SK-N-SH (cell line): ENCODE data around the gene GPR18. TPM values are rescaled to one million over a fixed set of nuclear protein-coding genes. Genes with fewer than 3 reads are reported as not detected.
"Not testable (repeated sequence)": the region's sequence is repeated elsewhere in the genome, so short reads cannot be mapped to it uniquely, and the experiment has no call there.

ENCODE experiments used
- CTCF ChIA-PET: fragments of 300-600, 350-600 bp; formaldehyde crosslinking; extraction: SDS; loops from one replicate; lab custom pipeline; 2021; lab: Yijun Ruan, JAX
- POLR2A ChIA-PET: fragments of 350-600 bp; sonication (Branson Sonifier 250); formaldehyde crosslinking; extraction: SDS; loops from one replicate; lab custom pipeline; 2020; ENCODE audit warnings: antibody characterized with exemption, inconsistent platforms; lab: Yijun Ruan, JAX
- DNase-seq: peaks from one replicate; pipeline ENCODE4 v3.0.0; 2012
- H2AFZ ChIP-seq: fragments of 200-600 bp; sonication (generic); 2 replicates; pipeline ENCODE4 v1.8.1; 2016; ENCODE audit warnings: antibody characterized with exemption, mild to moderate bottlenecking, low read depth
- H3F3A ChIP-seq: fragments of 200-600 bp; sonication (generic); replicated peaks from 2 replicates; pipeline ENCODE3; 2016; ENCODE audit warnings: antibody characterized with exemption, mild to moderate bottlenecking; ENCODE audit not compliant: insufficient read depth
- H3K27ac ChIP-seq, 2 experiments: fragments of 200-500 bp in 1 of 2; fragments of 200-600 bp in 1 of 2; sonication (Bioruptor generic) in 1 of 2; sonication (generic), shearing (Covaris generic) in 1 of 2; 2 replicates each; pipeline versions ENCODE4 v1.5.1 to v1.6.1; 2014 to 2016; ENCODE audit warnings: low read depth in 2 of 2, inconsistent platforms in 1 of 2, low read length in 1 of 2, mild to moderate bottlenecking in 1 of 2, mixed read lengths in 1 of 2
- H3K27me3 ChIP-seq: fragments of 200-600 bp; sonication (generic), shearing (Covaris generic); 2 replicates; pipeline ENCODE4 v1.6.1; 2016; ENCODE audit warnings: mixed run types; ENCODE audit not compliant: insufficient read depth
- H3K36me3 ChIP-seq, 2 experiments: fragments of 200-500 bp in 1 of 2; fragments of 200-600 bp in 1 of 2; sonication (Bioruptor generic) in 1 of 2; sonication (generic) in 1 of 2; replicated peaks in 1 of 2; 2 replicates each; pipeline versions ENCODE3 to v1.5.1; 2014 to 2016; ENCODE audit warnings: low read length in 1 of 2, mild to moderate bottlenecking in 1 of 2; ENCODE audit not compliant: insufficient read depth in 2 of 2, control insufficient read depth in 1 of 2
- H3K4me1 ChIP-seq, 2 experiments: fragments of 200-500 bp in 1 of 2; fragments of 200-600 bp in 1 of 2; sonication (Bioruptor generic) in 1 of 2; sonication (generic), shearing (Covaris generic) in 1 of 2; 2 replicates each; pipeline versions ENCODE4 v1.5.1 to v1.6.1; 2014 to 2016; ENCODE audit warnings: low read depth in 1 of 2, low read length in 1 of 2, mixed run types in 1 of 2; ENCODE audit not compliant: insufficient read depth in 2 of 2, control insufficient read depth in 1 of 2
- H3K4me2 ChIP-seq: fragments of 200-600 bp; sonication (generic), shearing (Covaris generic); 2 replicates; pipeline ENCODE4 v1.6.1; 2017; ENCODE audit warnings: mixed run types
- H3K4me3 ChIP-seq, 2 experiments: fragments of 200-500 bp in 1 of 2; fragments of 200-600 bp in 1 of 2; sonication (Bioruptor generic) in 1 of 2; sonication (generic), shearing (Covaris generic) in 1 of 2; 2 replicates each; pipeline versions ENCODE4 v1.5.1 to v1.8.1; 2014 to 2016; ENCODE audit warnings: low read depth in 2 of 2, inconsistent platforms in 1 of 2, low read length in 1 of 2, mild to moderate bottlenecking in 1 of 2, mixed read lengths in 1 of 2, moderate library complexity in 1 of 2
- H3K79me2 ChIP-seq: fragments of 200-600 bp; sonication (generic); 2 replicates; pipeline ENCODE4 v1.8.1; 2017; ENCODE audit warnings: mild to moderate bottlenecking; ENCODE audit not compliant: insufficient read depth
- H3K9ac ChIP-seq: fragments of 200-600 bp; sonication (generic); 2 replicates; pipeline ENCODE4 v1.6.1; 2017; ENCODE audit warnings: mixed run types
- H3K9me2 ChIP-seq: fragments of 200-600 bp; sonication (generic); 2 replicates; pipeline ENCODE4 v1.6.1; 2017; ENCODE audit warnings: mixed run types
- H3K9me3 ChIP-seq: fragments of 200-600 bp; sonication (generic); 2 replicates; pipeline ENCODE4 v1.6.1; 2017; ENCODE audit warnings: mixed run types, mild to moderate bottlenecking, moderate library complexity
- H4K20me1 ChIP-seq: fragments of 200-600 bp; sonication (generic); 2 replicates; pipeline ENCODE4 v1.6.1; 2017; ENCODE audit warnings: mild to moderate bottlenecking, mixed run types; ENCODE audit not compliant: insufficient read depth
- CHD2 ChIP-seq: fragments of 150-350 bp; IDR thresholded peaks from 2 replicates; pipeline ENCODE4 v1.6.1; 2018; ENCODE audit warnings: low read length; ENCODE audit not compliant: partially characterized antibody
- EZH2phosphoT487 ChIP-seq: fragments of 200-600 bp; sonication (generic); IDR thresholded peaks from 2 replicates; pipeline ENCODE4 v1.6.1; 2017; ENCODE audit warnings: low read depth, mixed run types, mild to moderate bottlenecking, antibody characterized with exemption, moderate library complexity, borderline replicate concordance
- FOXJ3 ChIP-seq: sonication (generic); formaldehyde crosslinking; IDR thresholded peaks from 2 replicates; pipeline ENCODE4 v1.5.1; 2020; ENCODE audit warnings: mild to moderate bottlenecking, missing genetic modification reagents
- FOXM1 ChIP-seq: IDR thresholded peaks from 2 replicates; pipeline ENCODE4 v1.4.0; 2012; ENCODE audit warnings: low read depth, mild to moderate bottlenecking
- GABPA ChIP-seq: IDR thresholded peaks from 2 replicates; pipeline ENCODE4 v1.4.0; 2012; ENCODE audit warnings: low read depth, mild to moderate bottlenecking
- MEF2A ChIP-seq: IDR thresholded peaks from 2 replicates; pipeline ENCODE4 v1.4.0; 2012; ENCODE audit warnings: low read depth, borderline replicate concordance
- MXI1 ChIP-seq: IDR thresholded peaks from 2 replicates; pipeline ENCODE4 v1.6.1; 2012; ENCODE audit warnings: mild to moderate bottlenecking, low read depth, low read length, improper control_type of control experiment
- POLR2AphosphoS5 ChIP-seq: IDR thresholded peaks from 2 replicates; pipeline ENCODE4 v1.6.1; 2012; ENCODE audit warnings: low read depth, low read length
- RCOR1 ChIP-seq: fragments of 150-350 bp; IDR thresholded peaks from 2 replicates; pipeline ENCODE4 v1.6.1; 2017; ENCODE audit warnings: antibody characterized with exemption, low read length
- RXRA ChIP-seq: IDR thresholded peaks from 2 replicates; pipeline ENCODE4 v1.4.0; 2012; ENCODE audit warnings: low read depth, mild to moderate bottlenecking, borderline replicate concordance
- SIN3A ChIP-seq: IDR thresholded peaks from 2 replicates; pipeline ENCODE4 v1.6.1; 2012; ENCODE audit warnings: low read depth, mild to moderate bottlenecking, low read length, moderate library complexity, borderline replicate concordance
- SMC3 ChIP-seq: IDR thresholded peaks from 2 replicates; pipeline ENCODE4 v1.6.1; 2012; ENCODE audit warnings: low read depth, low read length, improper control_type of control experiment
- TCF12 ChIP-seq: IDR thresholded peaks from 2 replicates; pipeline ENCODE4 v1.4.0; 2012
- WGBS: methylation state at CpG from one replicate; pipeline ENCODE4 v1.1.6; 2017; ENCODE audit warnings: low lambda C conversion rate; 5-methylcytosine and 5-hydroxymethylcytosine counted together
- polyA plus RNA-seq, 3 experiments: library from polyadenylated mRNA; depleted of rRNA; stranded (reverse); fragments of >200 nt; gene quantifications; 2 replicates each; pipeline ENCODE4 v1.2.3, GENCODE V29; 2012
- TF ChIP-seq, protein P1 (sequence below): IDR thresholded peaks from 2 replicates; pipeline ENCODE4 v1.4.0; 2012; ENCODE audit warnings: low read depth, borderline replicate concordance
- TF ChIP-seq, protein P2 (sequence below): fragments of 150-350 bp; IDR thresholded peaks from 2 replicates; pipeline ENCODE4 v1.6.1; 2016; ENCODE audit warnings: mild to moderate bottlenecking, low read depth, low read length
- TF ChIP-seq, protein P3 (sequence below): fragments of 150-350 bp; IDR thresholded peaks from 2 replicates; pipeline ENCODE4 v1.6.1; 2017; ENCODE audit warnings: antibody characterized with exemption, low read length, low read depth, borderline replicate concordance
- TF ChIP-seq, protein P4 (sequence below): IDR thresholded peaks from 2 replicates; pipeline ENCODE4 v1.6.1; 2012; ENCODE audit warnings: mild to moderate bottlenecking, low read depth, low read length, moderate library complexity
- TF ChIP-seq, protein P5 (sequence below): IDR thresholded peaks from 2 replicates; pipeline ENCODE4 v1.4.0; 2012; ENCODE audit warnings: low read depth, borderline replicate concordance
- TF ChIP-seq, protein P6 (sequence below): IDR thresholded peaks from 2 replicates; pipeline ENCODE4 v1.4.0; 2012; ENCODE audit warnings: low read depth

The GPR18 gene
- polyA plus RNA-seq, 1 of the 3 experiments (the other 2 are of a cell fraction) = not detected

DNA sequence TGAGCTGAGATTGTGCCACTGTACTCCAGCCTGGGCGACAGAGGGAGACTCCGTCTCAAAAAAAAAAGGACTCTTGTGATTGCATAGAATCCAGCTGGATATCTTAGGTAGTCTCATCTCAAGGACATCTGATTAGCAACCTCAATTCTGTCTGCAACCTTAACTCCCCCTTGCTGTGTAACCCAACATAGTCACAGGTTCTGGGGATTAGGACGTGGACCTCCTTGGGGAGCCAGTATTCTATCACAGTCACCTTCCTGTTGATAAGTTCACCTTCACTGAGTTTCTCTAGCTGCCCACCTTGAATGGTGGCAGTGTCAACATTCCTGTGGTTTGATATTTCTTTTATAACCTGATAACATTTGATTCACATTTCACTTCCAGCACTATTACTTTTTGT lies 27.2 kb downstream of the GPR18 start:
- H3K27ac ChIP-seq = no peak overlapping the region
- H3K4me3 ChIP-seq = no peak overlapping the region
- H3K9me2 ChIP-seq = no peaks in the 10 kb centered on the region
- 93% methylated on average over 3 of the region's 3 CpGs for WGBS
- TF ChIP-seq RXRA (no peak), CHD2 (no peak), SMC3 (no peak), FOXJ3 (CRISPR knock-in tag) (no peak), RCOR1 (no peak), SIN3A (no peak), TCF12 (no peak), FOXM1 (no peak), POLR2AphosphoS5 (no peak), EZH2phosphoT487 (no peak), MXI1 (no peak), GABPA (no peak), MEF2A (no peak)
- TF ChIP-seq, protein P1, sequence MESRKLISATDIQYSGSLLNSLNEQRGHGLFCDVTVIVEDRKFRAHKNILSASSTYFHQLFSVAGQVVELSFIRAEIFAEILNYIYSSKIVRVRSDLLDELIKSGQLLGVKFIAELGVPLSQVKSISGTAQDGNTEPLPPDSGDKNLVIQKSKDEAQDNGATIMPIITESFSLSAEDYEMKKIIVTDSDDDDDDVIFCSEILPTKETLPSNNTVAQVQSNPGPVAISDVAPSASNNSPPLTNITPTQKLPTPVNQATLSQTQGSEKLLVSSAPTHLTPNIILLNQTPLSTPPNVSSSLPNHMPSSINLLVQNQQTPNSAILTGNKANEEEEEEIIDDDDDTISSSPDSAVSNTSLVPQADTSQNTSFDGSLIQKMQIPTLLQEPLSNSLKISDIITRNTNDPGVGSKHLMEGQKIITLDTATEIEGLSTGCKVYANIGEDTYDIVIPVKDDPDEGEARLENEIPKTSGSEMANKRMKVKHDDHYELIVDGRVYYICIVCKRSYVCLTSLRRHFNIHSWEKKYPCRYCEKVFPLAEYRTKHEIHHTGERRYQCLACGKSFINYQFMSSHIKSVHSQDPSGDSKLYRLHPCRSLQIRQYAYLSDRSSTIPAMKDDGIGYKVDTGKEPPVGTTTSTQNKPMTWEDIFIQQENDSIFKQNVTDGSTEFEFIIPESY = no peak
- TF ChIP-seq, protein P2, sequence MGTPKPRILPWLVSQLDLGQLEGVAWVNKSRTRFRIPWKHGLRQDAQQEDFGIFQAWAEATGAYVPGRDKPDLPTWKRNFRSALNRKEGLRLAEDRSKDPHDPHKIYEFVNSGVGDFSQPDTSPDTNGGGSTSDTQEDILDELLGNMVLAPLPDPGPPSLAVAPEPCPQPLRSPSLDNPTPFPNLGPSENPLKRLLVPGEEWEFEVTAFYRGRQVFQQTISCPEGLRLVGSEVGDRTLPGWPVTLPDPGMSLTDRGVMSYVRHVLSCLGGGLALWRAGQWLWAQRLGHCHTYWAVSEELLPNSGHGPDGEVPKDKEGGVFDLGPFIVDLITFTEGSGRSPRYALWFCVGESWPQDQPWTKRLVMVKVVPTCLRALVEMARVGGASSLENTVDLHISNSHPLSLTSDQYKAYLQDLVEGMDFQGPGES = no peak
- TF ChIP-seq, protein P3, sequence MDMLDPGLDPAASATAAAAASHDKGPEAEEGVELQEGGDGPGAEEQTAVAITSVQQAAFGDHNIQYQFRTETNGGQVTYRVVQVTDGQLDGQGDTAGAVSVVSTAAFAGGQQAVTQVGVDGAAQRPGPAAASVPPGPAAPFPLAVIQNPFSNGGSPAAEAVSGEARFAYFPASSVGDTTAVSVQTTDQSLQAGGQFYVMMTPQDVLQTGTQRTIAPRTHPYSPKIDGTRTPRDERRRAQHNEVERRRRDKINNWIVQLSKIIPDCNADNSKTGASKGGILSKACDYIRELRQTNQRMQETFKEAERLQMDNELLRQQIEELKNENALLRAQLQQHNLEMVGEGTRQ = no peak
- TF ChIP-seq, protein P4, sequence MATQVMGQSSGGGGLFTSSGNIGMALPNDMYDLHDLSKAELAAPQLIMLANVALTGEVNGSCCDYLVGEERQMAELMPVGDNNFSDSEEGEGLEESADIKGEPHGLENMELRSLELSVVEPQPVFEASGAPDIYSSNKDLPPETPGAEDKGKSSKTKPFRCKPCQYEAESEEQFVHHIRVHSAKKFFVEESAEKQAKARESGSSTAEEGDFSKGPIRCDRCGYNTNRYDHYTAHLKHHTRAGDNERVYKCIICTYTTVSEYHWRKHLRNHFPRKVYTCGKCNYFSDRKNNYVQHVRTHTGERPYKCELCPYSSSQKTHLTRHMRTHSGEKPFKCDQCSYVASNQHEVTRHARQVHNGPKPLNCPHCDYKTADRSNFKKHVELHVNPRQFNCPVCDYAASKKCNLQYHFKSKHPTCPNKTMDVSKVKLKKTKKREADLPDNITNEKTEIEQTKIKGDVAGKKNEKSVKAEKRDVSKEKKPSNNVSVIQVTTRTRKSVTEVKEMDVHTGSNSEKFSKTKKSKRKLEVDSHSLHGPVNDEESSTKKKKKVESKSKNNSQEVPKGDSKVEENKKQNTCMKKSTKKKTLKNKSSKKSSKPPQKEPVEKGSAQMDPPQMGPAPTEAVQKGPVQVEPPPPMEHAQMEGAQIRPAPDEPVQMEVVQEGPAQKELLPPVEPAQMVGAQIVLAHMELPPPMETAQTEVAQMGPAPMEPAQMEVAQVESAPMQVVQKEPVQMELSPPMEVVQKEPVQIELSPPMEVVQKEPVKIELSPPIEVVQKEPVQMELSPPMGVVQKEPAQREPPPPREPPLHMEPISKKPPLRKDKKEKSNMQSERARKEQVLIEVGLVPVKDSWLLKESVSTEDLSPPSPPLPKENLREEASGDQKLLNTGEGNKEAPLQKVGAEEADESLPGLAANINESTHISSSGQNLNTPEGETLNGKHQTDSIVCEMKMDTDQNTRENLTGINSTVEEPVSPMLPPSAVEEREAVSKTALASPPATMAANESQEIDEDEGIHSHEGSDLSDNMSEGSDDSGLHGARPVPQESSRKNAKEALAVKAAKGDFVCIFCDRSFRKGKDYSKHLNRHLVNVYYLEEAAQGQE = no peak
- TF ChIP-seq, protein P5, sequence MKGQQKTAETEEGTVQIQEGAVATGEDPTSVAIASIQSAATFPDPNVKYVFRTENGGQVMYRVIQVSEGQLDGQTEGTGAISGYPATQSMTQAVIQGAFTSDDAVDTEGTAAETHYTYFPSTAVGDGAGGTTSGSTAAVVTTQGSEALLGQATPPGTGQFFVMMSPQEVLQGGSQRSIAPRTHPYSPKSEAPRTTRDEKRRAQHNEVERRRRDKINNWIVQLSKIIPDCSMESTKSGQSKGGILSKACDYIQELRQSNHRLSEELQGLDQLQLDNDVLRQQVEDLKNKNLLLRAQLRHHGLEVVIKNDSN = no peak
- TF ChIP-seq, protein P6, sequence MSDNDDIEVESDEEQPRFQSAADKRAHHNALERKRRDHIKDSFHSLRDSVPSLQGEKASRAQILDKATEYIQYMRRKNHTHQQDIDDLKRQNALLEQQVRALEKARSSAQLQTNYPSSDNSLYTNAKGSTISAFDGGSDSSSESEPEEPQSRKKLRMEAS = no peak
- peaks cover 67% of the 10 kb centered on the region for H3K79me2 ChIP-seq
- H3K9me3 ChIP-seq = no peaks in the 10 kb centered on the region
- ChIA-PET POLR2A (no interaction called here), CTCF (interaction anchor here (1.3 to 1.6 kb wide), 3 partner anchors 35 to 54 kb away, joined by 4 to 5 read pairs (median 5); no protein-coding TSS in a partner anchor)
- DNase-seq = no peak
- peaks cover 14% of the 10 kb centered on the region for H3F3A ChIP-seq
- no peaks in the 10 kb centered on the region for H3K36me3 ChIP-seq
- no peaks in the 10 kb centered on the region for H3K27me3 ChIP-seq
- no peaks in the 10 kb centered on the region; the same call in 1 of the 2 replicates for H4K20me1 ChIP-seq
- H3K4me2 ChIP-seq = no peak overlapping the region
- no peak overlapping the region for H3K9ac ChIP-seq
- H2AFZ ChIP-seq = no peak overlapping the region
- H3K4me1 ChIP-seq = peaks cover 8 to 12% of the 10 kb centered on the region in 2 experiments; a peak in 3 of 4 replicates

DNA sequence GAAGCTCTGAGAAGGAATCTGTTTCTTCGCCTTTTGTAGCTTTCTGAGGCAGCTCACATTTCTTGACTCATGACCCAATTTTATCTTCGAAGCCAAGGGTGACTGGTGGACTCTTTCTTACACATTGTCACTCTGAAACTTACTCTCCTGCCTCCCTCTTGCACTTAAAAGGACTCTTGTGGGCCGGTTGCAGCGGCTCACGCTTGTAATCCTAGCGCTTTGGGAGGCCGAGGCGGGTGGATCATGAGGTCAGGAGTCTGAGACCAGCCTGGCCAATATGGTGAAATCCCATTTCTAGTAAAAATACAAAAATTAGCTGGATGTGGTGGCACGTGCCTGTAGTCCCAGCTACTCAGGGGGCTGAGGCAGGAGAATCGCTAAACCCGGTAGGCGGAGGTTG lies 27.6 kb downstream of the GPR18 start:
- H2AFZ ChIP-seq, DNase-seq, H3K4me3 ChIP-seq, H3K4me2 ChIP-seq, H3K27me3 ChIP-seq, H4K20me1 ChIP-seq, H3K36me3 ChIP-seq, H3K9ac ChIP-seq, H3K9me3 ChIP-seq, H3K27ac ChIP-seq, H3K9me2 ChIP-seq: not testable (repeated sequence)
- CTCF ChIA-PET = interaction anchor here (1.4 to 1.6 kb wide), 2 partner anchors 36 to 54 kb away, joined by 5 read pairs; no protein-coding TSS in a partner anchor
- Histone ChIP-seq H3F3A (peaks cover 14% of the 10 kb centered on the region), H3K4me1 (peaks cover 8 to 12% of the 10 kb centered on the region in 2 experiments; a peak in 3 of 4 replicates), H3K79me2 (peaks cover 71% of the 10 kb centered on the region)
- WGBS = 98% methylated on average over 12 of the region's 12 CpGs
- POLR2A ChIA-PET = interaction anchor here (0.8 kb wide), 1 partner anchor 30 kb away, joined by 3 read pairs; the partner anchor contains the start of gene UBAC2
